HG03558 (cell line): ENCODE results near the gene C5AR2.
"Not testable (repeated sequence)": the region's sequence is repeated elsewhere in the genome, so short reads cannot be mapped to it uniquely, and the experiment has no call there.

Experiments
- ATAC-seq: cut with Tn5 transposase; IDR thresholded peaks from one replicate; pipeline ENCODE4 v1.9.1; 2021; ENCODE audit warnings: moderate number of reproducible peaks; ENCODE audit not compliant: unreplicated experiment; ENCODE audit errors: extremely low read depth

The C5AR2 gene

DNA sequence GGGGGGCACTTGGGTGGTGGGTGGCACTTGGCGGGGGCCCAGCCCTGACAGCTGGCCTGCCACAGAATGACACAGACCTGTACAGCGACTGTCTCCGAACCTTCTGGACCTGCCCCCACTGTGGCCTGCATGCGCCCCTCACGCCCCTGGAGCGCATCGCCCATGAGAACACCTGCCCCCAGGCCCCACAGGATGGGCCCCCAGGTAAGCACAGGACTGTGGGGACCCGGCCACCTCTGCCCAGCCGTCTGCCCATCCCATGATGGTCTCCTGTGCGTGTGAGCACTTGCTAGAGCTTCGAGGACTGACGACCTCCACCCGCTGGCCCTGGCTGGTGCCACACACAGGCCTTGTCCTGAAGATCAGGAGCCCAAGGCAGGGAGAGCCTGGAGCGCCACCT, 49.1 kb downstream of the C5AR2 start:
- no peak for ATAC-seq

GRCh38 chr19:47381653-47382279, 49.8 kb downstream of the C5AR2 start:
- ATAC-seq = no peak

DNA sequence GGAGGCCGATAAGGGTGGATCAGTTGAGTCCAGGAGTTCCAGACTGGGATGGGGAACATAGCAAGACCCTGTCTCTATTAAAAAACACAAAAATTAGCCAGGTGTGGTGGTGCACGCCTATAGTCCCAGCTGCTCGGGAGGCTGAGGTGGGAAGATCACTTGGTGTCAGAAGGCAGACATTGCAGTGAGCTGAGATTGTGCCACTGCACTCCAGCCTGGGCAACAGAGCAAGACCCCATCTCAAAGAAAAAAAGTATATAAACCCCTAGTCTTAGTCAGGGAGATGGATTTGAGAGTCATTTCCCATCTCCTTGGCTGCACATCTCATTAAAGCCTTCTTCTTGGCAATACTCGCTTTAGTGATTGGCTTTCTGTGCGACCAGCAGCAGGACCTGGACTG, 51.9 kb downstream of the C5AR2 start:
- ATAC-seq = not testable (repeated sequence)

DNA sequence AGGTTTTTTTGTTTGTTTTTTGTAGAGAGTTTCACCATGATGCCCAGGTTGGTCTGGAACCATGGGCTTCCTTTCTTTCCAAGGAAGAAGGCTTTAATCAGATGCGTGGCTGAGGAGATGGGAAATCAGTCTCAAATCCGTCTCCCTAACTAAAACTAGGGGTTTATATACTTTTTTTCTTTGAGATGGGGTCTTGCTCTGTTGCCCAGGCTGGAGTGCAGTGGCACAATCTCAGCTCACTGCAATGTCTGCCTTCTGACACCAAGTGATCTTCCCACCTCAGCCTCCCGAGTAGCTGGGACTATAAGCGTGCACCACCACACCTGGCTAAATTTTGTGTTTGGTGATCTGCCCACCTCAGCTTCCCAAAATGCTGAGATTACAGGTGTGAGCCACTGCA, 52.6 kb downstream of the C5AR2 start:
- not testable (repeated sequence) for ATAC-seq

DNA sequence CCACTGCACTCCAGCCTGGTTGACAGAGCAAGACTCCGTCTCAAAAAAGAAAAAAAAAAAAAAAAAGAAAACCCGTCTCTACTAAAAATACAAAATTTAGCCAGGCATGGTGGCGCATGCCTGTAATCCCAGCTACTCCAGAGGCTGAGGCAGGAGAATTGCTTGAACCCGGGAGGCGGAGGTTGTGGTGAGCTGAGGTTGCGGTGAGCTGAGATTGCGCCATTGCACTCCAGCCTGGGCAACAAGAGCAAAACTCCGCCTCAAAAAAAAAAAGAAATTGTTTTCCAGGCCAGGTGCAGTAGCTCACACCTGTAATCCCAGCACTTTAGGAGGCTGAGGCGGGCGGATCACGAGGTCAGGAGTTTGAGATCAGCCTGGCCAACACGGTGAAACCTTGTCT, 54.6 kb downstream of the C5AR2 start:
- not testable (repeated sequence) for ATAC-seq

DNA sequence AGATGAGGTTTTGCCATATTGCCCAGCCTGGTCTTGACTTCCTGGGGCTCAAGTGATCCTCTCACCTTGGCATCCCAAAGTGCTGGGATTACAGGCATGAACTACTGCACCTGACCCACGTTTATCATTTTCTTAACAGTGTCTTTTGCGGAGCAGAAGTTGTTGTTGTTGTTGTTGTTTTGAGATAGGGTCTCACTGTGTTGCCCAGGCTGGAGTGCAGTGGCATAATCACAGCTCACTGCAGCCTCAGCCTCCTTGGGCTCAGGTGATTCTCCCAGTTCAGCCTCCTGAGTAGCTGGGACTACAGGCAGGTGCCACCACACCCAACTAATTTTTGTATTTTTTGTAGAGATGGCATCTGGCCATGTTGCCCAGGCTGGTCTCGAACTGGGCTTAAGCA, 55.6 kb downstream of the C5AR2 start:
- not testable (repeated sequence) for ATAC-seq

- ATAC-seq = not testable (repeated sequence)
Observed at GRCh38 chr19:47388721-47389120, 56.7 kb downstream of the C5AR2 start.

GRCh38 chr19:47389150-47389556, 57.2 kb downstream of the C5AR2 start:
- ATAC-seq = no peak

DNA sequence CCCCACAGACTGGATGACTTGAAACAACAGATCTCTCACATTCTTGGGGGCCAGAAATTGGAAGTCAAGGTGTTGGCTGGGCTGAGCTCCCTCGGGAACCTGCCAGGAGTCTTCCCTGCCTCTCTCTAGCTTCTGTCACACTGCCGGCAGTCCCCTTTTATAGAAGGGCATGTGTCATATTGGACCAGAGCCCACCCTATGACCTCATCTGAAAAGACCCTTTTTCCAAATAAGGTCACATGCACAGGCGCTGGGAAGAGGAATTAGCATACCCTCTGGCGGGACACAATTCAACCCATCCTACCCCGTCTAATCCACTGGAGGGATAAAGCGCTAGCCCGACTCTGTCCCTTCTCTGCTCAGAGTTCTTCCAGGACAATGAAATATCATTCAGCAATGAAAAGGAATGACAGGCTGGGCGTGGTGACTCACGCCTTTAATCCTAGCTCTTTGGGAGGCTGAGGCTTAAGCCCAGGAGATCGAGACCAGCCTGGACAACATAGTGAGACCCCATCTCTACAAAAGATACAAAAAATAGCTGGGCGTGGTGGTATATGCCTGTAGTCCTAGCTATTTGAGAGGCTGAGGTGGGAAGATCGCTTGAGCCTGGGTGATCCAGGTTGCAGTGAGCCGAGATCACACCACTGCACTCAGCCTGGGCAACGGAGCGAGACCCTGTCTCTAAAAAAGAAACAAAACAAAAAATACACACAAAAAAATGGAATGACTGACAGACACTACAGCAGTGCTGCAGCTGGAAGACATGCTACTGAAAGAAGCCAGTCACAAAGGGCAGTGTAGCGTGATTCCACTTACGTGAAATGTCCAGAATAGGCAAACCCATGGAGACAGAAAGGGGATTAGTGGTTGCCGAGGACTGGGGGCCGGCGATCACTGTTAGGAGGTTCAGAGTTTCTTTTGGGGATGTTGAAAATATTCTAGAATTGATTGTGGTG, 58.8 kb downstream of the C5AR2 start:
- no peak for ATAC-seq

DNA sequence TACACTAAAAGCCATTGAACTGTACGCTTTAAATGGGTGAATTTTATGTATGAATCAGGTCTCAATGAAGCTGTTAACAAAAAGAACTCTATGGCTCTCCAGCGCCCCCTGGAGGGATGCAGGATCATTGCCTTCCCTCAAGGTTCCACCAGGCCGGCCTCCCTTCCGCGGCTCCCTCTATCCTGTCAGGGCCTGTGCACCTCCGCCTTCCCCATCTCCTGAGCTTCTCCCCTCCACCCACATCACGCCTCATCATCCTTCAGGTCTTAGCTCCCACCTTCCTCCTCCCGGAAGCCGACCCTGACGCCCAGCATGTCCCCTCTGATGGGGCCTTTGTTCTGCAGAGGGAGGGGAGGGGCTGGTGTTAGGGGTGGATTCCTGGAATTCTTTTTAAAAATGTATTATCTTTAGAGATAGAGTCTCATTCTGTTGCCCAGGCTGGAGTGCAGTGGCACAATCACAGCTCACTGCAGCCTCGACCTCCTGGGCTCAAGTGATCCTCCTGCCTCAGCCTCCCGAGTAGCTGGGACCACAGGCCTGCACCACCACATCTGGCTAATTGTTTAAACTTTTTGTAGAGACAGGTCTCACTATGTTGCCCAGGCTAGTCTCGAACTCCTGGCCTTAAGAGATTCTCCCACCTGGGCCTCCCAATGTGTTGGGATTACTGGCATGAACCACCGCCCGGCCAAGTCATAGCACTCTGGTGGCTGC, 59.7 kb downstream of the C5AR2 start:
- no peak for ATAC-seq
